HEK293 (cell line): ENCODE data around the gene TMEM183A.
A peak's percentile ranks its signal among the peaks of the same experiment; 100 is the strongest.

Source experiments
- KLF10 ChIP-seq: fragments of 450-650 bp; IDR thresholded peaks from 2 replicates; pipeline ENCODE4 v1.5.1; 2018; ENCODE audit warnings: missing biosample characterization, mild to moderate bottlenecking, missing genetic modification characterization
- SP2 ChIP-seq: fragments of 450-650 bp; formaldehyde crosslinking; IDR thresholded peaks from 2 replicates; pipeline ENCODE4 v1.5.1; 2016; ENCODE audit warnings: missing biosample characterization, missing genetic modification characterization
- TCF7L2 ChIP-seq: IDR thresholded peaks from 2 replicates; pipeline ENCODE4 v1.6.1; 2011; ENCODE audit warnings: low read depth, mild to moderate bottlenecking, inconsistent platforms, low read length, moderate library complexity, borderline replicate concordance
- TRIM28 ChIP-seq: IDR thresholded peaks from 2 replicates; pipeline ENCODE4 v1.6.1; 2011; ENCODE audit warnings: low read length, control low read depth, borderline replicate concordance
- ZFP41 ChIP-seq: fragments of 450-650 bp; formaldehyde crosslinking; IDR thresholded peaks from 2 replicates; pipeline ENCODE4 v1.5.1; 2016; ENCODE audit warnings: missing biosample characterization, missing genetic modification characterization, borderline replicate concordance
- ZIC2 ChIP-seq: fragments of 450-650 bp; formaldehyde crosslinking; IDR thresholded peaks from 2 replicates; pipeline ENCODE4 v1.5.1; 2016; ENCODE audit warnings: missing biosample characterization, missing genetic modification characterization
- ZNF157 ChIP-seq: fragments of 450-650 bp; formaldehyde crosslinking; IDR thresholded peaks from 2 replicates; pipeline ENCODE4 v1.5.1; 2016; ENCODE audit warnings: missing biosample characterization, missing genetic modification characterization
- ZNF175 ChIP-seq: fragments of 450-650 bp; formaldehyde crosslinking; IDR thresholded peaks from 2 replicates; pipeline ENCODE4 v1.5.1; 2016; ENCODE audit warnings: missing biosample characterization, missing genetic modification characterization
- ZNF2 ChIP-seq: fragments of 450-650 bp; formaldehyde crosslinking; IDR thresholded peaks from 2 replicates; pipeline ENCODE4 v1.5.1; 2016; ENCODE audit warnings: missing biosample characterization, missing genetic modification characterization
- ZNF24 ChIP-seq: fragments of 450-650 bp; formaldehyde crosslinking; IDR thresholded peaks from 2 replicates; pipeline ENCODE4 v1.5.1; 2016; ENCODE audit warnings: missing biosample characterization, missing genetic modification characterization
- ZNF26 ChIP-seq: fragments of 450-650 bp; formaldehyde crosslinking; IDR thresholded peaks from 2 replicates; pipeline ENCODE4 v1.5.1; 2016; ENCODE audit warnings: missing biosample characterization, missing genetic modification characterization
- ZNF274 ChIP-seq, 2 experiments: fragments of 200-500 bp in 1 of 2; fragments of 450-650 bp in 1 of 2; sonication (Bioruptor generic) in 1 of 2; formaldehyde crosslinking in 1 of 2; IDR thresholded peaks; 2 replicates each; pipeline versions ENCODE4 v1.5.1 to v1.6.1; 2014 to 2016; ENCODE audit warnings: borderline replicate concordance in 1 of 2, inconsistent platforms in 1 of 2, low read length in 1 of 2, missing biosample characterization in 1 of 2, missing genetic modification characterization in 1 of 2
- ZNF341 ChIP-seq: fragments of 450-650 bp; formaldehyde crosslinking; IDR thresholded peaks from 2 replicates; pipeline ENCODE4; 2016; ENCODE audit warnings: low read depth, missing biosample characterization, missing genetic modification characterization
- ZNF366 ChIP-seq: fragments of 450-650 bp; formaldehyde crosslinking; conservative IDR thresholded peaks from 2 replicates; pipeline ENCODE4 v1.5.1; 2016; ENCODE audit warnings: missing biosample characterization, missing genetic modification characterization
- ZNF433 ChIP-seq: fragments of 450-650 bp; formaldehyde crosslinking; IDR thresholded peaks from 2 replicates; pipeline ENCODE4 v1.5.1; 2016; ENCODE audit warnings: missing biosample characterization, missing genetic modification characterization, low read depth
- ZNF473 ChIP-seq: fragments of 450-650 bp; formaldehyde crosslinking; IDR thresholded peaks from 2 replicates; pipeline ENCODE4 v1.5.1; 2017; ENCODE audit warnings: missing biosample characterization, missing genetic modification characterization
- ZNF48 ChIP-seq: fragments of 450-650 bp; formaldehyde crosslinking; IDR thresholded peaks from 2 replicates; pipeline ENCODE4 v1.5.1; 2016; ENCODE audit warnings: missing biosample characterization, missing genetic modification characterization
- ZNF521 ChIP-seq: fragments of 450-650 bp; formaldehyde crosslinking; IDR thresholded peaks from 2 replicates; pipeline ENCODE4 v1.5.1; 2017; ENCODE audit warnings: missing biosample characterization, mild to moderate bottlenecking, missing genetic modification characterization
- ZNF549 ChIP-seq: fragments of 450-650 bp; IDR thresholded peaks from 2 replicates; pipeline ENCODE4 v1.5.1; 2018; ENCODE audit warnings: missing biosample characterization, missing genetic modification characterization, mild to moderate bottlenecking, inconsistent platforms, moderate library complexity
- ZNF555 ChIP-seq: fragments of 450-650 bp; formaldehyde crosslinking; conservative IDR thresholded peaks from 2 replicates; pipeline ENCODE4 v1.5.1; 2017; ENCODE audit warnings: missing biosample characterization, mild to moderate bottlenecking, missing genetic modification characterization, inconsistent platforms
- ZNF585B ChIP-seq: fragments of 450-650 bp; formaldehyde crosslinking; IDR thresholded peaks from 2 replicates; pipeline ENCODE4 v1.5.1; 2016; ENCODE audit warnings: missing biosample characterization, missing genetic modification characterization
- ZNF600 ChIP-seq: fragments of 450-650 bp; formaldehyde crosslinking; IDR thresholded peaks from 2 replicates; pipeline ENCODE4 v1.5.1; 2016; ENCODE audit warnings: missing biosample characterization, missing genetic modification characterization
- ZNF692 ChIP-seq: fragments of 450-650 bp; formaldehyde crosslinking; IDR thresholded peaks from 2 replicates; pipeline ENCODE4 v1.5.1; 2016; ENCODE audit warnings: missing biosample characterization, missing genetic modification characterization
- ZNF747 ChIP-seq: fragments of 450-650 bp; formaldehyde crosslinking; IDR thresholded peaks from 2 replicates; pipeline ENCODE4 v1.5.1; 2016; ENCODE audit warnings: missing biosample characterization, missing genetic modification characterization
- ZNF792 ChIP-seq: fragments of 450-650 bp; formaldehyde crosslinking; IDR thresholded peaks from 2 replicates; pipeline ENCODE4 v1.5.1; 2016; ENCODE audit warnings: missing biosample characterization, missing genetic modification characterization
- ZNF843 ChIP-seq: fragments of 450-650 bp; formaldehyde crosslinking; IDR thresholded peaks from 2 replicates; pipeline ENCODE4 v1.5.1; 2016; ENCODE audit warnings: missing biosample characterization, missing genetic modification characterization
- ZXDB ChIP-seq: fragments of 450-650 bp; formaldehyde crosslinking; IDR thresholded peaks from 2 replicates; pipeline ENCODE4 v1.5.1; 2016; ENCODE audit warnings: missing biosample characterization, missing genetic modification characterization
- TF ChIP-seq, protein P1 (sequence below): fragments of 450-650 bp; formaldehyde crosslinking; IDR thresholded peaks from 2 replicates; pipeline ENCODE4 v1.5.1; 2016; ENCODE audit warnings: missing biosample characterization, missing genetic modification characterization
- TF ChIP-seq, protein P2 (sequence below): fragments of 450-650 bp; formaldehyde crosslinking; IDR thresholded peaks from 2 replicates; pipeline ENCODE4 v1.5.1; 2016; ENCODE audit warnings: missing biosample characterization, missing genetic modification characterization
- TF ChIP-seq, protein P3 (sequence below): fragments of 450-650 bp; formaldehyde crosslinking; conservative IDR thresholded peaks from 2 replicates; pipeline ENCODE4 v1.5.1; 2016; ENCODE audit warnings: low read depth, missing biosample characterization, missing genetic modification characterization
- TF ChIP-seq, protein P4 (sequence below): fragments of 450-650 bp; IDR thresholded peaks from 2 replicates; pipeline ENCODE4 v1.5.1; 2018; ENCODE audit warnings: missing biosample characterization, mild to moderate bottlenecking, missing genetic modification characterization

TMEM183A gene

DNA sequence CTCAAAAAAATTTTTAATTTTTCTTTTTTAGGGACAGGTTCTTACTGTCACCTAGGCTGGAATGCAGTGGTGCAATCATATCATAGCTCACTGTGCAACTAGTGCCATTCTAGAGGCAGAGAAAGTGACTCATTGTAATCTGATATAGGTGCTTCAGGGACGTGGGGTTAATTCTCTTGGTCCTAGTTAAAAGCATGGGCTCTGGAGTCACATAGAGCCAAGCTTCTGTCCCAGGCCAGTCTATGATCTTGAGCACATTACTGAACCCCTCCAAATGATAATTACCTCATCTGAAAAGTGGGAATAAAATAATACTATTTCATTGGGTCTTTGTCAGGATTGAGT is 47.9 kb upstream of the TMEM183A start (continued):
- TF ChIP-seq ZNF692 (tag by site-specific recombination) (peak; percentile 68; the same call in 1 of the 2 replicates), ZXDB (tag by site-specific recombination) (peak; percentile 57), ZNF274 (IDR thresholded peaks at IDR 0.05; ENCODE audit: low read length) (no peak), ZNF274 (tag by site-specific recombination; IDR thresholded peaks at IDR 0.05; ENCODE audit: borderline replicate concordance) (no peak), ZNF26 (tag by site-specific recombination) (no peak), ZNF521 (tag by site-specific recombination) (no peak), KLF10 (tag by site-specific recombination) (peak; percentile 91), ZNF473 (tag by site-specific recombination) (no peak), ZNF747 (tag by site-specific recombination) (no peak), ZNF175 (tag by site-specific recombination) (no peak), ZNF555 (no peak), SP2 (tag by site-specific recombination) (no peak), ZNF585B (no peak), ZIC2 (tag by site-specific recombination) (no peak), ZNF600 (0 out of 2 replicates have a peak, but pooled peaks have one; percentile 44), ZNF792 (tag by site-specific recombination) (no peak), TRIM28 (no peak; the same call in 1 of the 2 replicates), ZFP41 (tag by site-specific recombination) (no peak), ZNF549 (tag by site-specific recombination) (no peak), ZNF433 (no peak), ZNF157 (tag by site-specific recombination) (no peak), ZNF2 (tag by site-specific recombination) (no peak), ZNF366 (no peak), ZNF843 (tag by site-specific recombination) (no peak), ZNF341 (tag by site-specific recombination) (no peak), TCF7L2 (no peak), ZNF48 (tag by site-specific recombination) (no peak), ZNF24 (tag by site-specific recombination) (peak; percentile 52; the same call in 1 of the 2 replicates)
- TF ChIP-seq, protein P1, sequence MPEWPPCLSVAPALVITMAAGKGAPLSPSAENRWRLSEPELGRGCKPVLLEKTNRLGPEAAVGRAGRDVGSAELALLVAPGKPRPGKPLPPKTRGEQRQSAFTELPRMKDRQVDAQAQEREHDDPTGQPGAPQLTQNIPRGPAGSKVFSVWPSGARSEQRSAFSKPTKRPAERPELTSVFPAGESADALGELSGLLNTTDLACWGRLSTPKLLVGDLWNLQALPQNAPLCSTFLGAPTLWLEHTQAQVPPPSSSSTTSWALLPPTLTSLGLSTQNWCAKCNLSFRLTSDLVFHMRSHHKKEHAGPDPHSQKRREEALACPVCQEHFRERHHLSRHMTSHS (tag by site-specific recombination): no peak
- TF ChIP-seq, protein P2, sequence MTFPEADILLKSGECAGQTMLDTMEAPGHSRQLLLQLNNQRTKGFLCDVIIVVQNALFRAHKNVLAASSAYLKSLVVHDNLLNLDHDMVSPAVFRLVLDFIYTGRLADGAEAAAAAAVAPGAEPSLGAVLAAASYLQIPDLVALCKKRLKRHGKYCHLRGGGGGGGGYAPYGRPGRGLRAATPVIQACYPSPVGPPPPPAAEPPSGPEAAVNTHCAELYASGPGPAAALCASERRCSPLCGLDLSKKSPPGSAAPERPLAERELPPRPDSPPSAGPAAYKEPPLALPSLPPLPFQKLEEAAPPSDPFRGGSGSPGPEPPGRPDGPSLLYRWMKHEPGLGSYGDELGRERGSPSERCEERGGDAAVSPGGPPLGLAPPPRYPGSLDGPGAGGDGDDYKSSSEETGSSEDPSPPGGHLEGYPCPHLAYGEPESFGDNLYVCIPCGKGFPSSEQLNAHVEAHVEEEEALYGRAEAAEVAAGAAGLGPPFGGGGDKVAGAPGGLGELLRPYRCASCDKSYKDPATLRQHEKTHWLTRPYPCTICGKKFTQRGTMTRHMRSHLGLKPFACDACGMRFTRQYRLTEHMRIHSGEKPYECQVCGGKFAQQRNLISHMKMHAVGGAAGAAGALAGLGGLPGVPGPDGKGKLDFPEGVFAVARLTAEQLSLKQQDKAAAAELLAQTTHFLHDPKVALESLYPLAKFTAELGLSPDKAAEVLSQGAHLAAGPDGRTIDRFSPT (tag by site-specific recombination): peak; percentile 59; the same call in 1 of the 2 replicates
- TF ChIP-seq, protein P3, sequence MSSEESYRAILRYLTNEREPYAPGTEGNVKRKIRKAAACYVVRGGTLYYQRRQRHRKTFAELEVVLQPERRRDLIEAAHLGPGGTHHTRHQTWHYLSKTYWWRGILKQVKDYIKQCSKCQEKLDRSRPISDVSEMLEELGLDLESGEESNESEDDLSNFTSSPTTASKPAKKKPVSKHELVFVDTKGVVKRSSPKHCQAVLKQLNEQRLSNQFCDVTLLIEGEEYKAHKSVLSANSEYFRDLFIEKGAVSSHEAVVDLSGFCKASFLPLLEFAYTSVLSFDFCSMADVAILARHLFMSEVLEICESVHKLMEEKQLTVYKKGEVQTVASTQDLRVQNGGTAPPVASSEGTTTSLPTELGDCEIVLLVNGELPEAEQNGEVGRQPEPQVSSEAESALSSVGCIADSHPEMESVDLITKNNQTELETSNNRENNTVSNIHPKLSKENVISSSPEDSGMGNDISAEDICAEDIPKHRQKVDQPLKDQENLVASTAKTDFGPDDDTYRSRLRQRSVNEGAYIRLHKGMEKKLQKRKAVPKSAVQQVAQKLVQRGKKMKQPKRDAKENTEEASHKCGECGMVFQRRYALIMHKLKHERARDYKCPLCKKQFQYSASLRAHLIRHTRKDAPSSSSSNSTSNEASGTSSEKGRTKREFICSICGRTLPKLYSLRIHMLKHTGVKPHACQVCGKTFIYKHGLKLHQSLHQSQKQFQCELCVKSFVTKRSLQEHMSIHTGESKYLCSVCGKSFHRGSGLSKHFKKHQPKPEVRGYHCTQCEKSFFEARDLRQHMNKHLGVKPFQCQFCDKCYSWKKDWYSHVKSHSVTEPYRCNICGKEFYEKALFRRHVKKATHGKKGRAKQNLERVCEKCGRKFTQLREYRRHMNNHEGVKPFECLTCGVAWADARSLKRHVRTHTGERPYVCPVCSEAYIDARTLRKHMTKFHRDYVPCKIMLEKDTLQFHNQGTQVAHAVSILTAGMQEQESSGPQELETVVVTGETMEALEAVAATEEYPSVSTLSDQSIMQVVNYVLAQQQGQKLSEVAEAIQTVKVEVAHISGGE (tag by site-specific recombination): no peak
- TF ChIP-seq, protein P4, sequence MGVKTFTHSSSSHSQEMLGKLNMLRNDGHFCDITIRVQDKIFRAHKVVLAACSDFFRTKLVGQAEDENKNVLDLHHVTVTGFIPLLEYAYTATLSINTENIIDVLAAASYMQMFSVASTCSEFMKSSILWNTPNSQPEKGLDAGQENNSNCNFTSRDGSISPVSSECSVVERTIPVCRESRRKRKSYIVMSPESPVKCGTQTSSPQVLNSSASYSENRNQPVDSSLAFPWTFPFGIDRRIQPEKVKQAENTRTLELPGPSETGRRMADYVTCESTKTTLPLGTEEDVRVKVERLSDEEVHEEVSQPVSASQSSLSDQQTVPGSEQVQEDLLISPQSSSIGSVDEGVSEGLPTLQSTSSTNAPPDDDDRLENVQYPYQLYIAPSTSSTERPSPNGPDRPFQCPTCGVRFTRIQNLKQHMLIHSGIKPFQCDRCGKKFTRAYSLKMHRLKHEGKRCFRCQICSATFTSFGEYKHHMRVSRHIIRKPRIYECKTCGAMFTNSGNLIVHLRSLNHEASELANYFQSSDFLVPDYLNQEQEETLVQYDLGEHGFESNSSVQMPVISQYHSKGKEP: peak; percentile 96
